OCI-LY3 (cell line): ENCODE results near the gene SPATA21.
"Not testable (repeated sequence)": the region's sequence is repeated elsewhere in the genome, so short reads cannot be mapped to it uniquely, and the experiment has no call there.

Source experiments
- H2AFZ ChIP-seq: fragments of 200-600, 300-600 bp; shearing (Covaris generic); 2 replicates; pipeline ENCODE4 v1.6.0; 2014; ENCODE audit warnings: antibody characterized with exemption, low read depth, low read length
- H3K27ac ChIP-seq: fragments of 200-600, 300-600 bp; sonication (generic); 2 replicates; pipeline ENCODE4 v1.5.1; 2014; ENCODE audit warnings: mild to moderate bottlenecking, low read length, moderate library complexity, mixed read lengths
- H3K27me3 ChIP-seq: fragments of 200-600, 300-600 bp; sonication (generic); 2 replicates; pipeline ENCODE4 v1.6.1; 2014; ENCODE audit warnings: low read depth, low read length, mixed read lengths
- H3K36me3 ChIP-seq: fragments of 200-600, 300-600 bp; sonication (generic); replicated peaks from 2 replicates; pipeline ENCODE3; 2014; ENCODE audit warnings: low read depth, low read length, mixed read lengths
- H3K4me1 ChIP-seq: fragments of 300-600, 200-600 bp; sonication (generic); 2 replicates; pipeline ENCODE4 v1.6.1; 2014; ENCODE audit warnings: low read length, mixed read lengths
- H3K4me2 ChIP-seq: fragments of 200-600, 300-600 bp; sonication (generic); 2 replicates; pipeline ENCODE4 v1.6.1; 2014; ENCODE audit warnings: low read length, mixed read lengths
- H3K4me3 ChIP-seq: fragments of 300-600, 200-600 bp; sonication (generic); 2 replicates; pipeline ENCODE4 v1.5.1; 2014; ENCODE audit warnings: antibody characterized with exemption, mild to moderate bottlenecking, low read length, moderate library complexity
- H3K79me2 ChIP-seq: fragments of 300-600, 200-600 bp; shearing (Covaris generic); 2 replicates; pipeline ENCODE4 v1.6.1; 2014; ENCODE audit warnings: mild to moderate bottlenecking, low read length, mixed read lengths
- H3K9ac ChIP-seq: fragments of 300-600, 200-600 bp; shearing (Covaris generic); 2 replicates; pipeline ENCODE4 v1.6.0; 2014; ENCODE audit warnings: mild to moderate bottlenecking, low read length, moderate library complexity
- H3K9me3 ChIP-seq: fragments of 200-600, 300-600 bp; shearing (Covaris generic); 2 replicates; pipeline ENCODE4 v1.6.1; 2014; ENCODE audit warnings: low read length, mixed read lengths; ENCODE audit not compliant: insufficient read depth
- H4K20me1 ChIP-seq: fragments of 200-600, 300-600 bp; sonication (generic); 2 replicates; pipeline ENCODE4 v1.6.1; 2016; ENCODE audit warnings: low read length, mixed read lengths; ENCODE audit not compliant: insufficient read depth
- EZH2phosphoT487 ChIP-seq: fragments of 200-600 bp; shearing (Covaris generic); IDR thresholded peaks from 2 replicates; pipeline ENCODE4 v1.6.1; 2018; ENCODE audit warnings: antibody characterized with exemption, mixed run types, low read depth
- TF ChIP-seq, protein P1 (sequence below): fragments of 200-600, 300-600 bp; sonication (generic); IDR thresholded peaks from 2 replicates; pipeline ENCODE4 v1.5.1; 2014; ENCODE audit warnings: antibody characterized with exemption, low read length, low read depth

SPATA21 gene

DNA sequence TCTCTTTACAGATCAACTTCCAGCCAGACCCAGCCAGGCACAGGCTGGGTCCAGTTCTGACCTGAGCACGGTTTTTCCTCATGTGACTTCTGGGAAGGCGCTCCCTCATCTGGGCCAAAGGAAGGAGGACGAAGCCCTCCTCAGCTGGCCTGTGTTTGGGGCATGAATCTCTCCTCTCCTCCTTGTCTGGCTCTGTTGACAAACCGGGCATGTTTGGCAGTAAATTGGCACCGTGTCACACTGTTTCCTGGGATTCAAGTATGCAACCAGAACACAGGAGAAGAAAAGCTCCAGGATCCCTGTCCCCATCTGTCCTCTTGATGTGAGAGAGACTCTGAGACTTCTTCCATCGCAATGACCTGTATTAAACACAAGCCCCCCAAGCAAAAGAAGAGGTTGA is 21.6 kb upstream of the SPATA21 start:
- Histone ChIP-seq H3K9me3 (no peaks in the 10 kb centered on the region), H3K4me3 (no peak overlapping the region), H3K4me2 (no peak overlapping the region), H3K79me2 (no peaks in the 10 kb centered on the region), H3K36me3 (peaks cover 23% of the 10 kb centered on the region), H3K27ac (no peak overlapping the region), H3K4me1 (peaks cover 14% of the 10 kb centered on the region), H2AFZ (no peak overlapping the region), H4K20me1 (no peaks in the 10 kb centered on the region), H3K9ac (no peak overlapping the region), H3K27me3 (no peaks in the 10 kb centered on the region)
- TF ChIP-seq, protein P1, sequence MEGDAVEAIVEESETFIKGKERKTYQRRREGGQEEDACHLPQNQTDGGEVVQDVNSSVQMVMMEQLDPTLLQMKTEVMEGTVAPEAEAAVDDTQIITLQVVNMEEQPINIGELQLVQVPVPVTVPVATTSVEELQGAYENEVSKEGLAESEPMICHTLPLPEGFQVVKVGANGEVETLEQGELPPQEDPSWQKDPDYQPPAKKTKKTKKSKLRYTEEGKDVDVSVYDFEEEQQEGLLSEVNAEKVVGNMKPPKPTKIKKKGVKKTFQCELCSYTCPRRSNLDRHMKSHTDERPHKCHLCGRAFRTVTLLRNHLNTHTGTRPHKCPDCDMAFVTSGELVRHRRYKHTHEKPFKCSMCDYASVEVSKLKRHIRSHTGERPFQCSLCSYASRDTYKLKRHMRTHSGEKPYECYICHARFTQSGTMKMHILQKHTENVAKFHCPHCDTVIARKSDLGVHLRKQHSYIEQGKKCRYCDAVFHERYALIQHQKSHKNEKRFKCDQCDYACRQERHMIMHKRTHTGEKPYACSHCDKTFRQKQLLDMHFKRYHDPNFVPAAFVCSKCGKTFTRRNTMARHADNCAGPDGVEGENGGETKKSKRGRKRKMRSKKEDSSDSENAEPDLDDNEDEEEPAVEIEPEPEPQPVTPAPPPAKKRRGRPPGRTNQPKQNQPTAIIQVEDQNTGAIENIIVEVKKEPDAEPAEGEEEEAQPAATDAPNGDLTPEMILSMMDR = no peak
- no peak for TF ChIP-seq EZH2phosphoT487

DNA sequence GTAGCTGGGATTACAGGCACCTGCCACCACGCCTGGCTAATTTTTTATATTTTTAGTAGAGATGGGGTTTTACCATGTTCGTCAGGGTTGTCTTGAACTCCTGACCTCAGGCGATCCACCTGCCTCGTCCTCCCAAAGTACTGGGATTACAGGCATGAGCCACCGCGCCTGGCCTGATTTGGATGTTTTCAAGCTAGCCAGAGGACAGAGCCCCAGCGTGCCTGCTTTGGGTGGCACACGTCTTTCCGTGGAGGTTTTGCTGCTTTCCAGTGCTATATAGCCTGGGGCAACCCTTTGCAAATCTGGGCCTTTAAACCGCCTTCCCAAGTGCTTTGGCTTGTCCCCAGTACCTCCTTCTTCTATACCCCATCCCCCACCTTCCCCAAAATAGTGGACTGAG is 18.9 kb upstream of the SPATA21 start:
- not testable (repeated sequence) for H4K20me1 ChIP-seq, H3K27ac ChIP-seq, H3K79me2 ChIP-seq, H3K9me3 ChIP-seq, H3K9ac ChIP-seq, H3K27me3 ChIP-seq, H3K4me3 ChIP-seq, H2AFZ ChIP-seq
- H3K4me2 ChIP-seq = peak overlapping the region; percentile 9; the same call in 1 of the 2 replicates
- peaks cover 17% of the 10 kb centered on the region for H3K36me3 ChIP-seq
- peaks cover 27% of the 10 kb centered on the region for H3K4me1 ChIP-seq

DNA sequence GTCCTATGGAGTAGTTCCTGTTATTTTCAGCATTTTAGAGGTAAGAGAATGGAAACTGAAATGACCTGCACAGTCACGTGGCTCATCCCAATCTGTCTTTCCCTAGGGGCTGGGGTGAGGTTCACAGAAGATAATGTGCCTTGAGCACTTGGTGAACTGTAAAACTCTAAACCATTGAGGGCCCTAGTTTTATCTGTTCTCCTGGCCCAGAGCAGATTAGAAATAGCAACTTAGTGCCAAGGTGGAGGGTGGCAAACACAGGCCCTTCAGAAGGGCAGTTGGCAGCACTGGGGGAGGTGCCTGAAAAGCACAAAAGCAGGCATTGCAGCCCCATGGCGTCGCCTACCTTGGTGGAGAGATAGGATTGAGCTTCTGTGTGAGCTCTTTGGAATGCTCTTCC is 17.7 kb upstream of the SPATA21 start:
- H3K4me3 ChIP-seq, H3K27ac ChIP-seq, H3K9me3 ChIP-seq, H4K20me1 ChIP-seq, H3K79me2 ChIP-seq, H3K9ac ChIP-seq, H2AFZ ChIP-seq, H3K4me2 ChIP-seq, H3K27me3 ChIP-seq: not testable (repeated sequence)
- Histone ChIP-seq H3K36me3 (peaks cover 25% of the 10 kb centered on the region), H3K4me1 (peaks cover 39% of the 10 kb centered on the region)

DNA sequence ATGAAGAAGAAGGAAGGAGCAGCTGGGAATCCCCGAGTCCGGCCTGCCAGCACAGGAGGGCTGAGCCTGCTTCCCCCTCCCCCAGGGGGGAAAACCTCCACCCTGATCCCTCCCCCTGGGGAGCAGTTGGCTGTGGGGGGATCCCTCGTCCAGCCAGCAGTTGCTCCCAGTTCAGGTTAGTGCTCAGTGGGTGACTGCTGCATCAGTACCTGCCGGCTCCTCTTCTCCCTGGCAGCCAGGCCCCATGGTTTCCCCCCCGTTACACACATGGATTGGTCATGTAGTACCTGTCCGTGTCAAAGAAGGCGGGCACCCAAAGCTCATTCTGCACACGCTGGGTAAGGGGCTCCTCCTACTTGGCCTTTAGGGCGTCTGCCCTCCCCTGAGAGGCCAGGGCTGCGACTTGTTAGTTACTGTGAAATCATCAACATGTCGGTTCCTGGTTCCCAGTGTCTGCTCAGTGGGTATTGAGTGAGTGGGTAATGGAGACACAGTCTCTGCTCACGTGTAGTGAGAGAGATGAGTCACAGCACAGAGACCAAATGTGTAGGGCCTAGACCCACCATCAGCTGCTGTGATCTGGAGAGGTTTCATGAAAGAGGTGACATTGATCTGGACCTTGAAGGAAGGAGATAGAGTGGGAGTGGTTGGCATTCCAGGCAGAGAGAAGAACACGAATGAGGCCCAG is 14.8 kb upstream of the SPATA21 start:
- Histone ChIP-seq H3K9me3 (no peaks in the 10 kb centered on the region), H2AFZ (no peak overlapping the region), H3K27me3 (no peaks in the 10 kb centered on the region), H3K9ac (peak overlapping the region; percentile 61), H3K4me3 (peak overlapping the region; percentile 50), H3K4me1 (peaks cover 41% of the 10 kb centered on the region), H3K36me3 (peaks cover 19% of the 10 kb centered on the region), H3K79me2 (peaks cover 6% of the 10 kb centered on the region; the same call in 1 of the 2 replicates), H4K20me1 (no peaks in the 10 kb centered on the region), H3K27ac (peak overlapping the region; percentile 80), H3K4me2 (peak overlapping the region; percentile 69)
- TF ChIP-seq, protein P1 = no peak
- TF ChIP-seq EZH2phosphoT487 = no peak

DNA sequence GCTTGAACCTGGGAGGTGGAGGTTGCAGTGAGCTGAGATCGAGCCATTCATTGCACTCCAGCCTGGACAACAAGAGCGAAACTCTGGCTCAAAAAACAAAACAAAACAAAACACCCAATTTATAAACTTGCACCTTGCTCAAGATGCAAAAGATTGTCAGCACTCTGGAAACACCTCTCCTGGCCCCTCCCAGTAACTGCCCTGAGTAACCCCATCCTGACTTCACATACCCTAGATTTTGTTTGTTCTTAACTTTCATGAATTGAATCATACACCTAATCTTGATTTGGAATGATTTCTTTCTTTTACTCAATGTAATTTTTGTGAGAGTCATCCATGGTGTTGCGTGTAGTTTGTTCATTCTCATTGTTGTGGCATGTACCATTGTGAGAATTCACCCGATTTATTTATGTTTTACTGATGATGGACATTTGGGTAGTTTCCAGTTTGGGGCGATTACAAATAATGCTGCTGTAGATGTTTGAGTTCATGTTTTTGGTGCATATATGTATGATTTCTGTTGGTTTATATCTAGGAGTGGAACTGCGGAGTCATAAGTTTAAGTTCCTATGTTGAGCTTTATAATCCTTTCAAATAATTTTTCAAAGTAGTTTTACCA is 13.7 kb upstream of the SPATA21 start:
- Histone ChIP-seq H3K9ac (no peak overlapping the region), H3K4me2 (peak overlapping the region; percentile 69), H4K20me1 (no peaks in the 10 kb centered on the region), H2AFZ (no peak overlapping the region), H3K9me3 (no peaks in the 10 kb centered on the region), H3K4me3 (peak overlapping the region; percentile 50), H3K27ac (peak overlapping the region; percentile 80), H3K79me2 (peaks cover 6% of the 10 kb centered on the region; the same call in 1 of the 2 replicates), H3K36me3 (peaks cover 16% of the 10 kb centered on the region), H3K4me1 (peaks cover 37% of the 10 kb centered on the region), H3K27me3 (no peaks in the 10 kb centered on the region)
- no peak for TF ChIP-seq EZH2phosphoT487
- TF ChIP-seq, protein P1 = no peak
